PC-3 (cell line): Measurements from ENCODE around the gene RHBDD1.

Experiments used
- CTCF ChIP-seq: fragments of 300-600 bp; sonication (generic); conservative IDR thresholded peaks from 2 replicates; pipeline ENCODE4 v1.5.1; 2017; ENCODE audit warnings: antibody characterized with exemption, low read depth, mild to moderate bottlenecking, low read length
- EZH2phosphoT487 ChIP-seq: fragments of 300-600 bp; sonication (generic); IDR thresholded peaks from 2 replicates; pipeline ENCODE4 v1.6.1; 2018; ENCODE audit warnings: mild to moderate bottlenecking, antibody characterized with exemption, low read length, borderline replicate concordance

DNA sequence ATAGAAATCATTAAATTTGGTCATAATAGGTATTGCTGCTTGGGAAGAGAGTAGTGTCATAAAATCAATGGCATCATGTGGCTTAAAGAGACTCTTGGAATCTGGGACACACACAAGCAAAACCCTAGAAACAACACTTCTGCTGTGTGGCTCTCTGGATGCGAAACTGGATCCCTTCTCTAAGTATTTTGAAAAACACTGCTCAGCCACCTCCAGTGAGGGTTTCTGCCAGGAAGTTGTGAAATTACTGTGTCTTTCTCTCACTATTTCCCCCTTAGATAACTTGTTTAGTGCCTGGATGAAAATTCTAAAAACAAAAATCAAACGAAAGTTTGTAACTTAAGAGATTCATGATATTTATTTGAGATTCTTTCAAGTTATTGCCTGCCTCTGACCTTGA, 163.8 kb downstream of the RHBDD1 start:
- TF ChIP-seq EZH2phosphoT487 (no peak), CTCF (no peak)
